HG02970 (cell line): ENCODE data around the gene C5.
"Not testable (repeated sequence)": the region's sequence is repeated elsewhere in the genome, so short reads cannot be mapped to it uniquely, and the experiment has no call there.

ENCODE experiments used
- ATAC-seq: cut with Tn5 transposase; IDR thresholded peaks from one replicate; pipeline ENCODE4 v1.9.1; 2021; ENCODE audit warnings: mild to moderate bottlenecking, moderate library complexity, moderate number of reproducible peaks; ENCODE audit not compliant: unreplicated experiment, low FRiP score

The C5 gene

GRCh38 chr9:120983259-120983837 lies 66.7 kb downstream of the C5 start:
- ATAC-seq: no peak

GRCh38 chr9:120982836-120983235 lies 67.2 kb downstream of the C5 start:
- ATAC-seq: no peak

- no peak for ATAC-seq
Measured at GRCh38 chr9:120980951-120981350, 69.1 kb downstream of the C5 start.

GRCh38 chr9:120979797-120980196 lies 70.3 kb downstream of the C5 start:
- no peak for ATAC-seq

GRCh38 chr9:120978987-120979386 lies 71.1 kb downstream of the C5 start:
- no peak for ATAC-seq

- no peak for ATAC-seq
Measured at GRCh38 chr9:120977321-120977720, 72.8 kb downstream of the C5 start.

- ATAC-seq: no peak
Measured at GRCh38 chr9:120974921-120975320, 75.2 kb downstream of the C5 start.

GRCh38 chr9:120974181-120974580 lies 75.9 kb downstream of the C5 start:
- no peak for ATAC-seq

GRCh38 chr9:120971938-120972337 lies 78.1 kb downstream of the C5 start:
- no peak for ATAC-seq

GRCh38 chr9:120971471-120971870 lies 78.6 kb downstream of the C5 start:
- ATAC-seq: not testable (repeated sequence)

GRCh38 chr9:120970244-120970643 lies 79.8 kb downstream of the C5 start:
- no peak for ATAC-seq

GRCh38 chr9:120966013-120966369 lies 84.1 kb downstream of the C5 start:
- no peak for ATAC-seq

- ATAC-seq: no peak
Measured at GRCh38 chr9:120965344-120966012, 84.6 kb downstream of the C5 start.

- ATAC-seq: no peak
Measured at GRCh38 chr9:120961936-120962335, 88.1 kb downstream of the C5 start.

- ATAC-seq: no peak
Measured at GRCh38 chr9:120960001-120960400, 90.1 kb downstream of the C5 start.

- no peak for ATAC-seq
Measured at GRCh38 chr9:120956862-120957261, 93.2 kb downstream of the C5 start.

GRCh38 chr9:120951960-120952618 lies 98.0 kb downstream of the C5 start:
- ATAC-seq: no peak

GRCh38 chr9:120950421-120951388 lies 99.4 kb downstream of the C5 start:
- ATAC-seq: no peak

GRCh38 chr9:120949290-120949689 lies 100.8 kb downstream of the C5 start:
- no peak for ATAC-seq

GRCh38 chr9:120948824-120949223 lies 101.3 kb downstream of the C5 start:
- no peak for ATAC-seq

GRCh38 chr9:120947222-120947621 lies 102.9 kb downstream of the C5 start:
- no peak for ATAC-seq
